GM19467 (cell line): Measurements from ENCODE around the gene PXN.
"Not testable (repeated sequence)": the region's sequence is repeated elsewhere in the genome, so short reads cannot be mapped to it uniquely, and the experiment has no call there.

Experiments used
- ATAC-seq: cut with Tn5 transposase; IDR thresholded peaks from one replicate; pipeline ENCODE4 v1.9.1; 2021; ENCODE audit warnings: mild to moderate bottlenecking, moderate library complexity; ENCODE audit not compliant: unreplicated experiment

Gene PXN

DNA sequence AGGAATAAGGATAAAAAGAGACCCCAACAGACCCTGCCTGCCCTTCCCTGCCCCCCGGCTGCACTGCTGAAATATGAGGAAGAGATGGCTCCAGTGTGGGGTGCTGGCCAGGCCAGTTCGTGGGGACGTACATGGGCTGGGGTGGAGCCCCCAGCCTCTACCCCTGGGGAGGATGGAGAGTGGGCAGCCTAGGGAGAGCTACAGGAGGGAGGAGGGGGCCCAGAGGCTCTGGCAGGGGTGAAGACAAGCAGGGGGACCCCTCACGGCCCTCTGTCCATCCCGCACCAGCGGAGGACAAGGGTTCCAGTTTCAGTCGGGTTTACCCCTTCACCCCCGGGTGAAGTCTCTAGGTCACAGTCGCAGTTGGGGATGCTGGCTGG lies 53.6 kb downstream of the PXN start:
- no peak for ATAC-seq

DNA sequence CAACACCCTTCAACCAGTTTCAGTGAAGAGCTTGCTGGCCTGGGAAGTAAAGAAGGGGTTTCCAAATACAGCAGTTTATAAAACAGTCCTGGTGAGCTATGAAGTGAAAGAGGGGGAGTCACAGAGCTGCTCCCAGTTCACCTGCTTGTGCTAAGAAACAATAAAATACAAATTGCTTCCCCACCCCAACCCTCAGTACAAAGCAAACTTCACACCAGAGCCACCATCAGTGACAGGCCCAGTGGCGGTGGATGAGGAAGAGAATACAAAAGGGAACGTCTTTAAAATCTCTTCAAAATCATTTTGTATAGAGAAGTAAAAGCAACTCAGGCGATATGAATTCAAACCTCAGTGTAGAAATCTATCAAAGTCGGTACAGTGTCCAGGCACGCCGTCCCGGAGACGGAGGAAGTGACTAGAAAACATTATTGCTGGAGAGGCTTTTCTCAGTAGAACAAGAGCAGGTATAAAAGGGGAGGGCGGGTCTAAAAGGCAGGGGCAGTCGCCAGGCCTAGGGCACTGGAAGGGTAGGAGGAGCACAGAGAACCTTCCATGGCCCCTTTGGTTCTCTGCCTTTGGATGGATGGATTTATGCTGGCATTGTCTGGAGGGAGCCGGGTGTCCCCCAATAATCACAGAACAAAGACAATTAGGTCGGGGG lies 54.2 kb downstream of the PXN start:
- ATAC-seq, result no peak

DNA sequence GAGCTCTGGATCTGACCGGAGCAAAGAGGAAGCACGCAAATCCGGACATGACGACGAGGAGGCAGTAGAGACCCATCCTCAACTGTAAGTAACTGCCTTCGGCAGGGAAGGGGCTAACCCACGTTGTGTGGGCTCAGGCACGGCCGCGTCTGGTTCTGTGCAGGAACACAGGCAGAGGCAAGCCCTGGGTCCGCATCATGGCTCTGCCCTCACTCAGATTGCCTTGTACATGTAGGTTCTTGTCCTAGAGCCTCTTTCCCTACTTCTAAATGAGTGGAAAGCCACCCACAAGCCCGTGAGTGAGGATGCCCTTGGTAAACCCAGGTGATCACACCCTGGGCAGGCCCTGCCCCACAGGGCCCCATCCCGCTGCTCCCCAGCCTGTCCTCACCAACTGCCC lies 55.7 kb downstream of the PXN start:
- ATAC-seq, result no peak

DNA sequence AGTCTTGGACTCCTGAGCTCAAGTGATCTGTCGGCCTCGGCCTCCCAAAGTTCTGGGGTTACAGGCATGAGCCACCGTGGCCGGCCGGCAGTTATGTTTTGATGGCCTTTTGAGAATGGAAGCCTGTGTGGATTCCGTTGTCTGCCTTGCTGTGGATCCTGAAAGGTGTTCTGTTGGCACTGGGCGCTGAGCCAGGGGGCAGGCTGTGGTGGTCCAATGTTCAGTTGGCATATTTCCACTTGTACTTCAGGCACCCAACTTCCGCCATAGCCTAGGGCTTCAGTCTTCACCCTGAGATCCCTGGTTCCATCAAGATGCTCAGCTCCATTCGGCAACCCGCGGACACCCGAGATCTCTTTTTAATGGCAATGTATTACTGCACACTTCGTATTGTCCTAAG lies 58.3 kb downstream of the PXN start:
- ATAC-seq, result no peak

DNA sequence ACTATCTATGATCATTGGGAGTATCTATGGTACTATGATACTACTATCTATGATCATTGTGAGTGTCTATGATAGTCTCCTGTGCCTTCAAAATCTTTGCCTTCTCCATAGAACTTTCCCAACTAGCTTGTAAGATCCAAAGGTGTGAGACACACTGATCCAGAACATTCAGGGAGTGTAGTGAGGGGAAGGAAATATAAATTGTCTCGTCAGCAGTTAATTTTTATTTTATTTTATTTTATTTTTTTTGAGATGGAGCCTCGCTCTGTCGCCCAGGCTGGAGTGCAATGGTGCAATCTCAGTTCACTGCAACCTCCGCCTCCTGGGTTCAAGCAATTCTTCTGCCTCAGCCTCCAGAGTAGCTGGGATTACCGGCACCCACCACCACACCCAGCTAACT lies 58.7 kb downstream of the PXN start:
- ATAC-seq, result not testable (repeated sequence)

DNA sequence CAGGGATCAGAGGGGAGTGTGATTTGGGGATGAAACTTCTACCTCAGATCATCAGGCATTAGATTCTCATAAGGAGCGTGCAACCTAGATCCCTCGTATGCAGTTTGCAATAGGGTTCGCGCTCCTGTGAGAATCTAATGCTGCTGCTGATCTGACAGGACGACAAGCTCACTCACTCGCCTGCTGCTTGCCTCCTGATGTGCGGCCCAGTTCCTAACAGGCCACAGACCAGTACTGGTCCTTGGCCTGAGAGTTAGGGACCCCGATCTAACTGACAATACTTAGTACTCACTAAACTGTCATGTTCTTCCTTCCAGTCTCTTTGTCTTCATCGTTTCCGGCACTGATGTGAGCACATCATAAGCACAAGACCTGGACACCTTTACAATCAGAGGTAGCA lies 59.3 kb downstream of the PXN start:
- ATAC-seq, result no peak

DNA sequence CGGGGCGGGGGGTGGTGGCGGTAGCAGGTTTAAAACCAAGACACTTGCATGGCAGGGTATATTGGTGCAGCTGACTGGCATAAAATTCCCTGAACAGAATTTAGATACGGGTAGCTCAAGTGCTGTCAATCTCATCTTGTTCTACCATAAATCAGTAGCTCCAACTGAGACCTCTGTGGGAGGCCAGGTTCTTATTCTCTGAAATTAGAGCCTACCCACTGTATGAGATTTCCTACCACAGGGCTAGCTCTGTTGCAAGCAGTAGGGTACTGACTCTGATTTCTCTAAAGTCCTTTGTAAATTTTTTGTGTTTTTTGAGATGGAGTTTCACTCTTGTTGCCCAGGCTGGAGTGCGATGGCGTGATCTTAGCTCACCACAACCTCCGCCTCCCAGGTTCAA lies 61.4 kb downstream of the PXN start:
- ATAC-seq, result no peak

DNA sequence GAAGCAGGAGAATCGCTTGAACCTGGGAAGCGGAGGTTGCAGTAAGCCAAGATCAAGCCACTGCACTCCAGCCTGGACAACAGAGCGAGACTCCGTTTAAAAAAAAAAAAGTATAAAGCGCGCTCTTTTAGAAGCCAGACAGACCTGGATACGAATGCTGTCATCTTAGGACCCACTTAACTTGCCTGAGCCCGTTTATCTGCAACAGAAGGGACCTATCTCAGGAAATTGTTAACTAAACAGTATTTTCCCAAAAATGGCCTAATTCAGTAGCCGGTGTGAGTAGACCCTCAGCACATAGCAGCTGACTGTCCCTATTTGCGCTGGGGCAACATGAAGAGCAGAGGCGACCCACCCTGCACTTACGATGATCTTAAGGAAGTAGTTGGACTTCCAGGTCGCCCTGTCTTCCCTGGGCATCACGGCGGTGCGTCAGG lies 65.1 kb downstream of the PXN start:
- ATAC-seq, result no peak

DNA sequence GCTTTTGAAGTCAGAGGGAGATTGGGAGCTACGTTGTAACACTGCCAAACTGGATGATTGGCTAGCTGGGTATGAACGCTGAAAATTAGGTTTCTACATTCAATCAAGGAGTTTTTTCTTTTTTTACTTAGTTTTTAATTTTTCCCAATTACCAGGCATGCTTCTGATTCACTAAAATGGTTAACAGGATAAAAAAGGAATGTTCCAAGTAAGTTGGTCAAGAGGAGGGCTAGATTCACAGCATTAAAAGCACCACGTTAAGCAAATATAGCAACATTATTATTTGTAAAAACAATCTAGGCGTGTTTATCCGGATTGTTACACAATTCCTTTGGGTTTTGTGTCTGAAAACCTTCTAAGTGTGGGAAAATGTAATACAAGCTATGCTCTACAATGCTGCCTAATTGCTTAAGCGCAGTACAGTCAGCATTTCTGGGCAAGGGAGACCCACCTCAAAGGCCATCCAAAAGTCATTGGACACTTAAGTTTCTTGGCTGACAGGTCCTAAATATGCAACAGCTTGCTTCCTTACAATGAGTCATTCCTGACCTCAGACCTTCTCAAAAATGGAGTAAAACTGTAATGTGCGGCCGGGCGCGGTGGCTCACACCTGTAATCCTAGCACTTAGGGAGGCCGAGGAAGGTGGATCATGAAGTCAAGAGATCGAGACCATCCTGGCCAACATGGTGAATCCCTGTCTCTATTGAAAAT lies 65.8 kb downstream of the PXN start:
- no peak for ATAC-seq

DNA sequence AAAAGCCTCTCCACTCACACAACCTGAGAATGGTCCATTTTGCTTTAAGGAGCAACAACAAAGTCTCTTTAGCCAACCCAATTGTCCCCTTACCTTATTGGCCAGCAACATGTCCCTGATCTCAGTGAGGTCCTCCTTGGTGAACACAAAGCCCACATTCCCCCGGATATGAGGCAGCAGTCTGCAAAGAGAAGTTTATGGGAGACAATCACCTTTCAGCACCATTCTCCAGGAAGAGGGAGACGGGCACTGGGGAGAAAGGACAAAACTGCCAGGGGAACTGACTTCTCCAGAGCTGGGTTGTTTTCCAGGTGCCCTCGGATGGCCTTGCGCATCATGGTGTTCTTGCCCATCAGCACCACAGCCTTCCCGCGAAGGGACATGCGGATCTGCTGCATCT lies 66.5 kb downstream of the PXN start:
- ATAC-seq, result no peak

DNA sequence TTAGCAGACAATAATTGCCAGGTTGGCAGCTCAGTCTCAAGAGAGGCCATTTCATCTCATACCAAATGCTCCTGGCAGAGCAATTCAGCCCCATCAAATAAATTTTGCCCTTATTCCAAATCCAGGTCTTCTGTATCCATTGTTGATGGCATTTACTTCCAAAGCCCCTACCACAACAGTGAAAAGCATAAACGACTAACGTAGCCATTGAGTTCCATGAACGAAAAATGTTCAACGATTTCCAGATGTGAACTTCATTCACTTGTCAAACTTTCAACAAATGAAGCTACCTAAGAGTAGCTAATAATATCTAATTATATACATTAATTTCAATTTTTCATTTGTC lies 68.0 kb downstream of the PXN start:
- ATAC-seq, result no peak

DNA sequence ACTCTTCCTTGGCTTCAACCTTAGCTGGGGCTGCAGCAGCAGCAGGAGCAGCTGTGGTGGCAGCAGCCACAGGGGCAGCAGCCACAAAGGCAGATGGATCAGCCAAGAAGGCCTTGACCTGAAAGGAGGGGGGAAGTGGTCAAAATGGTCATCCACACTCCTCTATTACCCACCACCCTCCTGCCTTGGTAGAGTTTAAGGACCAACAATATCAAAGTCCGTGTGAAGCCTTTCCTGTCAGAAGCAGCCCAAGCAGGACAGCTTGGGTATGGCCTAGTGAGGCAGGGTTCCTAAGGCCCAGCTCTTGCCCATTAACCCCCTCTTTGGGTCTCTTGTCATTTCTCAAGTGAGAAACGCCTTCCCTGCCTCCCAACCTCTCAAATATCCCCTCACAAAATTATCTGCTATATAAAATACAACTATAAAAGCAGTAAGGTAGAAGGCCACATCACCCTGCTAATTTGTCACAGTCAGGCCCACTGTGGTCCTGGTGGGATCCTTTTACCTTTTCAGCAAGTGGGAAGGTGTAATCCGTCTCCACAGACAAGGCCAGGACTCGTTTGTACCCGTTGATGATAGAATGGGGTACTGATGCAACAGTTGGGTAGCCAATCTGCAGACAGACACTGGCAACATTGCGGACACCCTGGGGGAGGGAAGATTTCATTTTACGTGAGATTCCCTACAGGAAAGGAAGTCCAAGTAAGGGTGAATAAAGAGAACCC lies 68.6 kb downstream of the PXN start:
- ATAC-seq, result not testable (repeated sequence)

DNA sequence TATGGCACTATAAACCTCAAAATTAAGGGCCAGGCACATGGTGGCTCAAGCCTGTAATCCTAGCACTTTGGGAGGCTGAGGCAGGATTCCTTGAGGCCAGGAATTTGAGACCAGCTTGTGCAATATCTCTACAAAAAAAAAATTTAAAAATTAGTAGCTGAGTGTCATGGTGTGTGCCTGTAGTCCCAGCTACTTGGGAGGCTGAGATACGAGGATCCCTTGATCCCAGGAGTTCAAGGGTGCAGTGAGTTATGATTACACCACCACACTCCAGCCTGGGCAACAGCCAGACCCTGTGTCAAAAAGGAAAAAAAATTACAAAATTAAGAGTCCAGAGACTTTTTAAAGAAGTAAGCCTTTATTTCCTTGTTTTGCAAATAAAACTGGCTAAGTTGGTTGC lies 69.2 kb downstream of the PXN start:
- no peak for ATAC-seq

DNA sequence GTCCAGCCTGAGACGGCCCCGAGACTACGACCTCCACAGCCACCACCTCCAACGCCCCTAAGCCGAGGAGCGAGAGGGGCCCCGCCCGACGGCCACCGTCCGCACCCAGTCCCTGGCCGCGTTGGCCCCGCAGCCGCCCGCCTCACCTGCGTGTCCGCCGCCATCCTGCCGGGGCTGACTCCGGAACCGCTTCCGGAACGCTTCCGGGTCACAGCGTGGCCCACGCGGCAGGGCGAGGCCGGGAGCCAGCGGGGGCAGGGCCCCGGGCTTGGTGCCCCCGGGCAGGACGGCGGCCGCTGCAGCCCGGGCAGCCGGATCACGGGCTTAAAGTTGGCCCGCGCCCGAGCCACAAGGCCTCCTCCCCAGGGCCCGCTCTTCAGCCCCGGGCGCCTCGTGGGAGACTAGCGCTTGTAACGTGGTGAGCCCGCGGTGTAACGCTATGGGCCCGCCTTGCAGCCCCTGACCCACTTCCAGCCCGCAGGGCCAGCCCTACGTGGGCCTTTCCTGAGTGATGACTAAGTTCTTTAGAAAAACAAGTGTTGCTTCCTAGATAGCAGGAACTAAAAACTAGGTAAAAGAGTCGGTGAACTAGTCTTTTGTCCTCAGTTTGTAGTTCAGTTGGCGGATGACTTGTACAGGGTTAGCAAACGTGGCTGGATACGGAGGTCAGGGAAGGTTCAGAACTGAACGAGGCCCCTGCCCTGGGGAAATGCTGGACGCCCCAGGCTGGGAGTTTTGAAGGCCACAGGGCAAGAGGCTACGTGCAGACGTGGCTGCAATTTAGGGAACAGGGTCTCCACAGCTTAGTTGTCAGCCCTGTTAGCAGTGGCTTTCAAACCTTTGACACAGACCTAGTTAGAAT lies 70.8 kb downstream of the PXN start, which contains the start of gene GCN1:
TSS of gene GCN1 (minus strand) at position 182 of the 862 bp plus-strand sequence. CDS start at position 164, 18 bp downstream.
- ATAC-seq, result peak; percentile 63

DNA sequence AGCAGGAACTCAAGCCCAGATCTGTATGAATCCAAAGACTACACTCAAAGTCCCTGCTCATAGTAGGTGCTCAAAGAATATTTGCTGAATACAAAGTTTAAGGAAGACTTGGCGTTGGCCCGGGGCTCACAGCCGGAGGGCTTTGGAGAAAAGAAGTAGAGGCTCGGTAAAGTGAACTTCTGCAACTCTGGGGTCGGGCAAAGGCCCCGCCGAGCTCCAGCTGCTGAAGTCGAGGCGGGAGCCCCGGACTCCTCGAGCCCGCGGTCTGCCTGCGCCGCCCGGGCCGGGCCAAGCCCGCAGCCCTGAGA lies 71.3 kb downstream of the PXN start:
- ATAC-seq, result no peak

DNA sequence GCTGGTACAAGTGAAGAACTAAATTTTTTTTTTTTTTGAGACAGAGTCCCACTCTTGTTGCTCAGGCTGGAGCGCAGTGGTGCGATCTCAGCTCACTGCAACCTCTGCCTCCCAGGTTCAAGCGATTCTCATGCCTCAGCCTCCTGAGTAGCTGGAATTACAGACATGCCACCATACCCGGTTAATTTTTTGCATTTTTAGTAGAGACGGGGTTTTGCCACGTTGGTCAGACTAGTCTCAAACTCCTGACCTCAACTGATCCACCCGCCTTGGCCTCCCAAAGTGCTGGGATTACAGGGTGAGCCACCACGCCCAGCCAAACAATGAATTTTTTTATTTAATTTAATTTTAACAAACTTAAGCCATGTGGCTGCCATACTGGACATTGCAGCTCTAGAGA lies 72.2 kb downstream of the PXN start:
- ATAC-seq, result not testable (repeated sequence)

DNA sequence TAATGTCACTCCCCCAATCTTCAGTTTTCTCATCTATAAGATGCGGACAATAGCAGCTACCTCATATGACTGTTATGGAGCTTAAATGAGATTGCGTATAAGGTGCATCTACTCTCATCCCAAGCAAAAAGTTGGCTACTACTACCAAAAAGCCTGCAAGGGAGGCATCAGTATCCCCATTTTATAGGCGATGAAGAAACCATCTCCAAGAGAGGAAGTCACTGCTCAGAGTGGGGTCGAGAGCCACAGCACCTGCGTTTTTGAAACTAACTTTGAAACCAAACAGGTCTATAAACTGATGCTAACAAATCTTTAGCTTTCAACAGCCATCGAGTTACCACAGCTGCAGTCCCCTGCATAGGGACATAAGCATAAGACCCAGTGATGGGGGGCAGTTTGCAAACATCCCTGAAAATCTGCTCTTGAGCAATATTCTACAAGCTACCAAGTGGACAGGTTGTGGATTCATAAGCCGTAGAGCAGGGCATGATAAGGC lies 74.5 kb downstream of the PXN start:
- ATAC-seq, result no peak

DNA sequence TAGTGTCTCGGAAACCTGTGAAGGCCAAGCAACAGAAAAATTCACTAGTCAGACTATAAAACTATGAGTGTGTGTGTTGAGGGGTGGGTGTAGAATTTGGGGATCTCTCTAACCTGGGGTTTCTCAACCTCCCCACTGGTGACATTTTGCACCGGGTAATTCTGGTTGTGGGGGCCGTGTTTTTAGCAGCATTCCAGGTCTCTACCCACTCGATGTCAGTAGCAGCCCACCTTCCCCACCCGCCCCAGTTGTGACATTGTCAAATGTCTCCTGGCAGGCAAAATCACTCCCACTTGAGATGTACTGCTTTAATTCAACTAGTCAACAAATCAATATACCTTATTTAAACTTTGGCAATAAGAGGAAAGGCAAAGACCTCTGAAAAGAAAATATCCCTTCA lies 75.1 kb downstream of the PXN start:
- no peak for ATAC-seq

DNA sequence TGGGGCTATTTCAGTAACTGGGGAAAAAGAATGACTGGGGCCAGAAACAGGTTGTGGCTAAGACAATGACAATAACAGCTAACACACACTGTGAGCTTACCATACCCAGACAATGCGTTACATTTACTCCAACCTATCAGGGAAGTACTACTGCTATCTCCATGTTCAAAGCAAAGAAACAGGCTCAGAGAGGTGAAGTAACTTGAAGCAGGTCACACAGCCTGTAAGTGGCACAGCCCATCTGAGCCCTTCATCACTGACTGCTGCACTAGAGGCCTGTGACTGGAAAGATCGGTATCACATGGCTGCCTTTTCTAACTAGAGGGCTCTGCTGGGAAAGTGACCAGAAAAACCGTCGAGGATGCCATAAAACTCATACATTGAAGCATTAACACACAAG lies 78.9 kb downstream of the PXN start:
- ATAC-seq, result no peak

DNA sequence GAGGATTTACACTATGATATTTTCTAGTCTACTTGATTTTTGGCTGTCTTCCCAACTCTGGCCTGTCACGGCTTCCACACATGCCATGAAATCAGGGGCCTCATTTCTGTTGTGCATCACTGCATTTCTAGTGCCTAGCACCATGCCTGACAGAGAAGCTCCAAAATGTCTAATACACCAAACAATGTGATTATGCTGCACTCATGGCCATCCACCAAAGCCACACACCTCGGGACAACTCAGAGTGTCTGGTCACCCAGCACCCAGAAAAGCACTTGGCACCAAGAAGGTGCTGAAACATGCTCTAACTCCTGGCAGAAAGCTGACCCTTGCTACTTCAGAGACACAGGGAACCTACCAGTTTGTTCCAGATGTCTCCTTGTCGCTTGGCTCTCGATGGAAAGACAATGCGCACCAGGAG lies 82.3 kb downstream of the PXN start:
- no peak for ATAC-seq

DNA sequence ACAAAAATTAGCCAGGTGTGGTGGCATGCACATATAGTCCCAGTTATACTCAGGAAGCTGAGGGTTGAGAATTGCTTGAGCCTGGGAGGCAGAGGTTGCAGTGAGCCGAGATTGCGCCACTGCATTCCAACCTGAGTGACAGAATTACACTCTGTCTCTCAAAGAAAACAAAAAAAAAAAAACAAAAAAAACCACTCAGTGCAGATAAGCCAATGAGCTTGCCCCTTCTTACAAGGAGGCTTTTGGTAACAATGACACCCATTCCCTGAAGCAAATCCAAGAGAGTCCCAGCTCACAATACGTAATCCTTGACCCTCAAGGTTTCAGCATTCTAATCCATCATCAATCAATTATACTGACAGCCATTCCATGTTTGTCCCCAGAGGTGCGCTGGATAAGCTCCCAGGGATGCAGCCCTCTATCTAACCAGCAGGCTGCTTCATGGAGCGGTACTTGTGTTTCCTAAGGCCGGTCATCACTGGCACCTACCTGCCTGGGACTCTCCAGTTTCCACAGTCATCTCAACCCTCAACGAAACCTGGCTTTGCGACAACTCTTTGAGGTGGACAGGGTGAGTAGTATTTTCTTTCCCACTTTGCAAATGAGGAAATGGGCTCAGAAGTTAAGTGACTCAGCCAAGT lies 83.4 kb downstream of the PXN start:
- ATAC-seq, result no peak
